Measurements from ENCODE around the gene GPD2. TPM values are rescaled to one million over a fixed set of nuclear protein-coding genes. Genes with fewer than 3 reads are reported as not detected.

The GPD2 gene
- total RNA-seq, 2 experiments from 2014 or later, result 31.6 to 32.6 TPM

DNA sequence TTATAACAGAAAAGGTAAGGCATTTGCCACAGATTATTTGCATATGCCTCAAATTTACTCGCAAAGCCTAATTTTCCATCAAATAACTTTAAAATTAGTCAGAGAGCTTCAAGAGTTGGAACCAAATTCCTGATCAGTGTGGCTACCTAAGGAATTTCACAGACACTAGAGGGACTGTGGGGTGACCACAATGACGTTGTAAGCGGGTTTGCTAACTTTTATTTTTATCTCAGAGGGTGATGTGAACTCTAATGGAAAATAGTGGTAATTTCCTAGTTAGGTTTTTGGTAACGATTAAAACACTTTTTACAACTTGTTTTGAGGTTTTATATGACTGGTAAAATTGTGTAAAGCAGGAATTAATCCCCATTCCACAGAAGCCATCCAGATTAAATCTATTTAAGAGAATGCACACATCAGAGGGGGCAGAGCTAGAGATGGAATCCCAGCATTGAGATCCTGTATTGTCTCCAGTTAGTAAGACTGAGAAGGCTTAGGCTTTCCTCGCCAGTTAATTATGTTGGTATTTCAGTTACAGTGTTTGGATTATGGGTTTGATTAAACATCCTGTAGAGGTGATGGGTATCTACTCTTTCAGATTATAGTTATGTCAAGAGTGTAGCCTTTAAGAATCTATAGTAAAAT, 129.0 kb downstream of the GPD2 start:
- ATAC-seq, result no peak
- DNase-seq, result no peak
- H3K36me3 Mint-ChIP-seq (ENCODE audit: low read depth), result peaks cover 5% of the 10 kb centered on the region
- peaks cover 5% of the 10 kb centered on the region for H3K4me1 Mint-ChIP-seq
- ChIA-PET CTCF (interaction anchor here (1.0 kb wide), 1 partner anchor 9 kb away, joined by 3 read pairs; no protein-coding TSS in a partner anchor), POLR2A (no interaction called here)
- H3K9me3 Mint-ChIP-seq (ENCODE audit: low read depth), result no peaks in the 10 kb centered on the region
- intact Hi-C loops (cut with DNase I, micrococcal nuclease), result no loop called here
- no peak overlapping the region for H3K4me3 Mint-ChIP-seq
- no peak overlapping the region for H3K27ac Mint-ChIP-seq
- H3K27me3 Mint-ChIP-seq, result no peaks in the 10 kb centered on the region

DNA sequence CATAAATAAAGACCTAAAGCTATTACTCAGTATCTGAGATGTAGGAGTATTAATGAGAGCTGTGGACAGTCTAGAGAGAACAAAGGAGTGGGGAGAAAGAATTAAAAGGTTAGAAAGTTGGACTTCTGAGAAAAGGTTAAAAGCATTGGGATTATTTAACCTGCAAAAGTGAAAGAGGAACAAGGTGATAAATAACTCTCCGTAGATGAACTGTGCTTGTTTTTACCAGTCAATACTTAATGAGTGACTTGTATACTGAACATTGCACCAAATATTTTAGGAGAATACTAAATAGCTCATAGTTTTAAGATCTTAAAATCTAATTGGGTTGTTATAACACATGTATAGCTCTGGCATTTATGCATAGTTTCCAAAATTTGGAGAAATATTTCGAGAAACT, 137.5 kb downstream of the GPD2 start:
- H3K9me3 Mint-ChIP-seq (ENCODE audit: low read depth), result no peaks in the 10 kb centered on the region
- H3K27me3 Mint-ChIP-seq, result no peaks in the 10 kb centered on the region
- H3K27ac Mint-ChIP-seq, result no peak overlapping the region
- CTCF ChIA-PET, result interaction anchor here (0.7 to 4.1 kb wide), 6 partner anchors 9 to 424 kb away, joined by 3 to 18 read pairs (median 4); no protein-coding TSS in a partner anchor
- ATAC-seq (no peak), DNase-seq (no peak)
- no peak overlapping the region for H3K4me3 Mint-ChIP-seq
- POLR2A ChIA-PET, result interaction anchor here (0.6 kb wide), 1 partner anchor 251 kb away, joined by 3 read pairs; no protein-coding TSS in a partner anchor
- intact Hi-C loops (cut with DNase I, micrococcal nuclease), result no loop called here
- H3K4me1 Mint-ChIP-seq, result peaks cover 12% of the 10 kb centered on the region
- peaks cover 21% of the 10 kb centered on the region for H3K36me3 Mint-ChIP-seq (ENCODE audit: low read depth)

DNA sequence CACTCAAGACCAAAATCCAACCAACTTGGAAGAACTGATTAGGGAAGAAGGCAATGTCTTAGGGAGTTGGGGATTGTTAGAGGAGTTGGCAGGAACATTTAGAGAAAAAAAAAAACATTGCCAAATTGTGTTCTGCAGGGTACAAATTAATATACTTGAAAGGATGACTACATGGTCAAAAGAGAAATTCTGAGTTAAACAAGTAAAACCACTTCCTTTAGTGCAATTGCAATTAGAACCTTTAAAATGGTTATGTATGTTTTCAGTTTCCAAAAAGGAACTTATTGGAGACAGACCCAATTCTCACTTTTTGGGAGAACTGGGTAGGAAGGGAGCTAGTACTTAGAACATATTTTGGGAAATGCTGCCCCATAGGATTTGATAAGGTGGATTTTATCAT, 137.9 kb downstream of the GPD2 start:
- ATAC-seq, result no peak
- ChIA-PET CTCF (interaction anchor here (0.7 to 4.1 kb wide), 6 partner anchors 10 to 424 kb away, joined by 3 to 18 read pairs (median 4); no protein-coding TSS in a partner anchor), POLR2A (interaction anchor here (0.6 kb wide), 1 partner anchor 251 kb away, joined by 3 read pairs; no protein-coding TSS in a partner anchor)
- Mint-ChIP-seq H3K36me3 (ENCODE audit: low read depth) (peaks cover 21% of the 10 kb centered on the region), H3K4me1 (peaks cover 12% of the 10 kb centered on the region), H3K9me3 (ENCODE audit: low read depth) (no peaks in the 10 kb centered on the region), H3K27me3 (no peaks in the 10 kb centered on the region), H3K27ac (no peak overlapping the region), H3K4me3 (no peak overlapping the region)
- DNase-seq, result no peak
- intact Hi-C loops (cut with DNase I, micrococcal nuclease), result no loop called here

DNA sequence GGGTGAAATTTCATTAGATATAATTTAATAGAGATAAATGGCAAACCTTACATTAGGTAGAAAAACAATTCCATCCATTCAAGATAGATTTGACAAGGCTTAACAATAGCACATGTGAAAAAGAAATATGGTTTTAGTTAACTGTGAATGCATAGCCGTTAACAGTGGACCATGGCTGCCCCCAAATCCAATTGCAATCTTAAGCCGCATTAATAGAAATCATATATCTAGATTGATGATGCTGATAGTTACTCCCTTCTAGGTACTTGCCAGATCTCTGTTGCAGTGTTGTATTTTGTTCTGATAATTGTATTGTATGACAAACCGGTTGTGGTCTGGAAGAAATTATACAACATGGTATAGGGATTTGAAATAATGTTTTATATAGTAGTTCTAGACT, 139.8 kb downstream of the GPD2 start:
- Mint-ChIP-seq H3K27me3 (no peaks in the 10 kb centered on the region), H3K36me3 (ENCODE audit: low read depth) (peaks cover 18% of the 10 kb centered on the region), H3K4me1 (peaks cover 20% of the 10 kb centered on the region), H3K4me3 (no peak overlapping the region), H3K27ac (no peak overlapping the region), H3K9me3 (ENCODE audit: low read depth) (no peaks in the 10 kb centered on the region)
- intact Hi-C loops (cut with DNase I, micrococcal nuclease), result no loop called here
- POLR2A ChIA-PET, result no interaction called here
- DNase-seq (no peak), ATAC-seq (no peak)
- CTCF ChIA-PET, result no interaction called here

DNA sequence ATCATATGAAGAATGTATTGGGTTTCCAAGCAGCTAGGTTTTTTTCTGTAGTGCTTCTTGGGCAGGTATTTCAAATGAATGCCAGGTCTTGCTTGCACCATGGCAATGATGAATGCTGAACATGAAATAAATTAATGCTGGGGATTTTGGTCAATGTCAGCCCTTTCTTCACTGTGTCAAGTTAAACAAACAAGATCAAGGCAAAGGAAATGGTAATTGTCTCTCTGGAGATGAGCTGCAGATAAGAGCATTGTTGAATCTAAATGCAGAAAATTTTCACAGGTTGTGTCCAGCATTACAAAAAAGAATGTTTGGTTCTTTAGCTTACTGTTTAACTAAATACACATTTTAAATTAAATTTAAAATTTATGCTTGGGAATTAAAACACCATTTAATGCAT, 144.3 kb downstream of the GPD2 start:
- no peaks in the 10 kb centered on the region for H3K27me3 Mint-ChIP-seq
- POLR2A ChIA-PET, result no interaction called here
- CTCF ChIA-PET, result interaction anchor here (0.9 to 1.2 kb wide), 2 partner anchors 9 to 10 kb away, joined by 3 to 7 read pairs; no protein-coding TSS in a partner anchor
- DNase-seq (no peak), ATAC-seq (no peak)
- H3K4me1 Mint-ChIP-seq, result peaks cover 8% of the 10 kb centered on the region
- H3K4me3 Mint-ChIP-seq, result no peak overlapping the region
- H3K27ac Mint-ChIP-seq, result no peak overlapping the region
- peaks cover 7% of the 10 kb centered on the region for H3K36me3 Mint-ChIP-seq (ENCODE audit: low read depth)
- intact Hi-C loops (cut with DNase I, micrococcal nuclease), result no loop called here
- no peaks in the 10 kb centered on the region for H3K9me3 Mint-ChIP-seq (ENCODE audit: low read depth)

DNA sequence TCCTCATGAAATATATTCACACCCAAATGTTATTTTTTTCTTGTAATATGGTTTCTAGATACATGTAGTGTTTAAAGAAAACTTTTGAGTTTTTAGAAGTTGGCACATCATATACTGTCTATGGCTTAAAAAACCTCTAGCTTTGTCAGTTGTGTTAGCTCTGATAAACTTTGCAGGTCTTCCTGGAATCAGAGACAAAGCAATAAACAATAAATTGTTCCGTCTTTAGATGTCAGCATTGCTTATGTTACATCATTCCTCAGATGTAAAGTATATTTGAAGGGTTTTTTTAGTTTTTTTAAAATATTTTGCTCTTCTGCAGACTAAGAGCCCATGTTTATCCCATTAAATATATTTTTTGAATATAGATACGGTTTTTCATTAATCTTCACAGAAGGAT, 145.1 kb downstream of the GPD2 start:
- POLR2A ChIA-PET, result no interaction called here

DNA sequence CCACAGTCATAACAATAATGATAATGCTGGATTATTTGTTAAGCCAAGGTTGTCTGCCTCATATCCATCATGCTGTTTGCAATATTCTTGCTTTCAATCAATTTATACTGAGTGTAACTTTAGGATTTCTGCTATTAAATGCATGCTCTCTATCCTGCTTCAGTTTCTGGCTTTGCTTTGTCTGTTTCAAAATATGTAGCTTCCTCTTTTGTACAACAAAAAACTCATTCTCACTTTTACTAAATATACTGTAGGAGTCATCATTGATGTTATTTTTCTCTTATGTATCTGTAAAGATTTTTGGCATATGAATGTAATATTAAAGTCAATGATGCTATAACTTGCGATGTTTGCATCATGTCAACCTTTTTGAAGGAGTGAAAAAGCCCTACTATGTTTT, 149.3 kb downstream of the GPD2 start:
- no peak overlapping the region for H3K4me3 Mint-ChIP-seq
- POLR2A ChIA-PET, result no interaction called here

More for the DNA sequence above, 145.1 kb downstream of the GPD2 start:
- DNase-seq (no peak), ATAC-seq (no peak)
- Mint-ChIP-seq H3K9me3 (ENCODE audit: low read depth) (no peaks in the 10 kb centered on the region), H3K27me3 (no peaks in the 10 kb centered on the region), H3K27ac (no peak overlapping the region), H3K36me3 (ENCODE audit: low read depth) (peaks cover 7% of the 10 kb centered on the region), H3K4me1 (peaks cover 8% of the 10 kb centered on the region), H3K4me3 (no peak overlapping the region)
- intact Hi-C loops (cut with DNase I, micrococcal nuclease), result no loop called here
- CTCF ChIA-PET, result interaction anchor here (1.0 to 1.1 kb wide), 2 partner anchors 21 to 246 kb away, joined by 3 read pairs; no protein-coding TSS in a partner anchor

DNA sequence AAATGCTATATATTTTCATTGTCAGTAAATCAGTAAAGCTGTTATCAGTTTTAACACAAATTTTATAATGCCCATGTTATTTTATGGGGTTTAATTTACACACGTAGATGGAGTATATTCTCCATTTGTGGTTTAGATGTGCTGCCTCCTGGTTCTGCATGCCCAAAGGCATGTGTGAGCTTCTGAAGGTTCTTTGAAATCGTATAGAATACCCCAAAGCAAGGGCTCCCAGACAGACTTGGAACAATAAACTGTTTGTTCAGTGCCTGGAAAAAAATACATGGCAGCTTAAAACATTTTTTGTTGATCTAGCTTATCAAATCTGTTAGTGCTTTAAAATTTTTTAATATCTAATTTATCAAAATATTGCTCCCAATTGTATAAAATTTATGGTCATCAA, 150.4 kb downstream of the GPD2 start:
- Mint-ChIP-seq H3K4me3 (no peak overlapping the region), H3K36me3 (ENCODE audit: low read depth) (peaks cover 7% of the 10 kb centered on the region), H3K27me3 (no peaks in the 10 kb centered on the region), H3K27ac (no peak overlapping the region), H3K9me3 (ENCODE audit: low read depth) (no peaks in the 10 kb centered on the region), H3K4me1 (peaks cover 4% of the 10 kb centered on the region)
- no peak for DNase-seq
- intact Hi-C loops (cut with DNase I, micrococcal nuclease), result loop anchor here in 1 of 2 experiments (5.0 kb wide), 1 partner anchor 1214 kb away; no protein-coding TSS in a partner anchor
- ATAC-seq, result no peak
- ChIA-PET POLR2A (no interaction called here), CTCF (interaction anchor here (0.6 to 1.8 kb wide), 5 partner anchors 10 to 1214 kb away, joined by 3 to 6 read pairs (median 3); no protein-coding TSS in a partner anchor)

More for the DNA sequence above, 149.3 kb downstream of the GPD2 start:
- CTCF ChIA-PET, result no interaction called here
- Mint-ChIP-seq H3K4me1 (peaks cover 9% of the 10 kb centered on the region), H3K36me3 (ENCODE audit: low read depth) (peaks cover 7% of the 10 kb centered on the region), H3K27me3 (no peaks in the 10 kb centered on the region), H3K27ac (no peak overlapping the region), H3K9me3 (ENCODE audit: low read depth) (no peaks in the 10 kb centered on the region)
- intact Hi-C loops (cut with DNase I, micrococcal nuclease), result loop anchor here in 1 of 2 experiments (5.0 kb wide), 1 partner anchor 1213 kb away; no protein-coding TSS in a partner anchor
- ATAC-seq, result no peak
- no peak for DNase-seq

DNA sequence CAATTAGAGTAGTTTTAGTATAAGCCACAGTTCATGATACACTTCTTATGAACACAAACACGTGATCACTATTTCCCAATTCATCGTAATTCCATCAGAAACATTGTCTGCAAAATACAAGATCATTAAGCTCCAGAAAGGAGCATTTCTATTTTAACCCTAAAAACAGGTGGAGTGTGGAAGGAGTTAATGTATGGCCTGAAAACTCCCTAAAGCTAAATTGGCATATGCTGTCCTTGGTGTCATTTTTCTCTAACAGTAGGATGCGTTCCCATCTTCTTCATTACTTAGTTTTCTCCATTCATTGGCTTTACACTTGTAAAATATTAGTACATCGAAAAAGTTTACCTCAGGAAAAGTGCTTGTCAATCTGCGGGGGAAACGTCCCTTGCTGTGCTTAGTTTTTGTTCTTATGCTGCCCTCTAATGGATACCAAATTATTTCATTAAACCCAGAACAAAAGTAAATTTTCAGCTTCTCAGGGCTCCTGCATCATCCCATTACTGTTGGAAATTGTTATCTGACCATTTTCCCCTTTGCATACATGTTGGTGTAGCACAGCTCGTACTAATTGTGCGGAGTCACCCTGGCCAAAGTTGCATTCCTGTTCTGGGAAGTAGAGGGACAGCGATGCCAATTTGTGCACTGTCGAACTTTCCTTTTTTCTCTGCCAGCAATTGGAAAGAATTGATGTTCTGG, 153.4 kb downstream of the GPD2 start:
- intact Hi-C loops (cut with DNase I, micrococcal nuclease), result loop anchor here (1.0 to 5.0 kb wide), 8 partner anchors 253 to 1217 kb away; no protein-coding TSS in a partner anchor
- Mint-ChIP-seq H3K27me3 (no peaks in the 10 kb centered on the region), H3K4me3 (no peak overlapping the region), H3K9me3 (ENCODE audit: low read depth) (no peaks in the 10 kb centered on the region), H3K36me3 (ENCODE audit: low read depth) (no peaks in the 10 kb centered on the region), H3K4me1 (peaks cover 4% of the 10 kb centered on the region), H3K27ac (no peak overlapping the region)
- DNase-seq, result peak; percentile 31
- ChIA-PET POLR2A (interaction anchor here (1.0 kb wide), 1 partner anchor 255 kb away, joined by 4 read pairs; no protein-coding TSS in a partner anchor), CTCF (interaction anchor here (0.7 to 3.3 kb wide), 24 partner anchors 9 to 1214 kb away, joined by 3 to 24 read pairs (median 4); no protein-coding TSS in a partner anchor)
- no peak for ATAC-seq

DNA sequence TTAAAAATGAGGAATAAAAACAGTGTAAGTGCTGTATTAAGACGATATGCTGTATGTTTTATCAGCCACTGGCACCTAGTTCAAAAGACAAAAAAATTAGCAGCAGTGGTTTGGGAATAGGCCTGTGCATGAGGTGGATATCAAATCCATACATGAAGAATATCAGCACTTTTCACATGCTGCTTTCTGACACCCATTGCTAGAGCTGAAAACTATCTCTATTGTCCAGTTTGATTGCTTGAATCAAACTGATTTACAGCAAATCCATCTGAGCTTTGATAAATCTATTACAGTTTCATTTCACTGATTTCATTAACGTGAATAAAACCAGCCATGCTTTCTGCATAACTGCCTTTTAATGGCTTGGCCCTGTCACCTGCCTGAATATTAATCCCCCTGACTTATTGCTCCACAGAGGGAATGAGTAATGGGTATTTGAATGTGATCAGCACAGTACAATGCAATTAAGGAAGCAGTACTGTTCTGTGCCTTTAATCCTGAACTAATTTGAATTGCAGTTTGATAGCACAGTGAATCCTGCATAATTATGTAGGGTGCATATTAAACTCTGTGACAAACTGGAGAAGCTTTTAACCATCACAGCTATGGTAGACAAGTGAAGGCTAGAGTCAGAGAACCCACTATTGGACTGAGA, 154.0 kb downstream of the GPD2 start:
- Mint-ChIP-seq H3K27me3 (no peaks in the 10 kb centered on the region), H3K4me1 (peaks cover 4% of the 10 kb centered on the region), H3K4me3 (no peak overlapping the region), H3K27ac (no peak overlapping the region), H3K9me3 (ENCODE audit: low read depth) (no peaks in the 10 kb centered on the region), H3K36me3 (ENCODE audit: low read depth) (no peaks in the 10 kb centered on the region)
- ChIA-PET CTCF (interaction anchor here (0.8 to 3.3 kb wide), 16 partner anchors 10 to 1217 kb away, joined by 3 to 24 read pairs (median 4); no protein-coding TSS in a partner anchor), POLR2A (no interaction called here)
- intact Hi-C loops (cut with DNase I, micrococcal nuclease), result loop anchor here in 1 of 2 experiments (2.0 to 5.0 kb wide), 2 partner anchors 479 to 602 kb away; no protein-coding TSS in a partner anchor
- ATAC-seq (no peak), DNase-seq (no peak)
